Neural cell (in vitro differentiated cells): ENCODE data around the gene NRF1. TPM values are rescaled to one million over a fixed set of nuclear protein-coding genes. Genes with fewer than 3 reads are reported as not detected.

Source experiments
- H2AFZ ChIP-seq: fragments of 200-600, 300-800 bp; sonication (generic), shearing (Covaris generic); 2 replicates; pipeline ENCODE4 v1.6.0; 2014; ENCODE audit warnings: low read depth, mild to moderate bottlenecking, antibody characterized with exemption, low read length, moderate library complexity
- H3F3A ChIP-seq: fragments of 200-600 bp; shearing (Covaris generic); 2 replicates; pipeline ENCODE4 v1.6.1; 2016; ENCODE audit warnings: mild to moderate bottlenecking, moderate library complexity, mixed read lengths, antibody characterized with exemption, low read length; ENCODE audit not compliant: insufficient read depth, poor library complexity, severe bottlenecking
- H3K27ac ChIP-seq: fragments of 200-600, 300-800 bp; sonication (generic), shearing (Covaris generic); 2 replicates; pipeline ENCODE4 v1.5.1; 2014; ENCODE audit warnings: mild to moderate bottlenecking, low read length, moderate library complexity
- H3K27me3 ChIP-seq: fragments of 300-800, 200-600 bp; sonication (generic), shearing (Covaris generic); 2 replicates; pipeline ENCODE4 v1.6.0; 2014; ENCODE audit warnings: mild to moderate bottlenecking, low read depth, low read length, moderate library complexity; ENCODE audit not compliant: insufficient read depth
- H3K36me3 ChIP-seq: fragments of 300-800, 200-600 bp; sonication (generic), shearing (Covaris generic); 2 replicates; pipeline ENCODE4 v1.5.1; 2014; ENCODE audit warnings: mild to moderate bottlenecking, antibody characterized with exemption, low read length, moderate library complexity; ENCODE audit not compliant: insufficient read depth
- H3K4me2 ChIP-seq: fragments of 300-800, 200-600 bp; sonication (generic), shearing (Covaris generic); 2 replicates; pipeline ENCODE4 v1.6.0; 2014; ENCODE audit warnings: mild to moderate bottlenecking, low read length
- H3K4me3 ChIP-seq: fragments of 300-800, 200-600 bp; sonication (generic), shearing (Covaris generic); 2 replicates; pipeline ENCODE4 v1.5.1; 2014; ENCODE audit warnings: mild to moderate bottlenecking, low read length, moderate library complexity
- H3K79me2 ChIP-seq: fragments of 200-600 bp; shearing (Covaris generic); replicated peaks from 2 replicates; pipeline ENCODE4 v1.6.0; 2014; ENCODE audit warnings: mild to moderate bottlenecking, low read length, moderate library complexity; ENCODE audit not compliant: insufficient read depth
- H3K9ac ChIP-seq: fragments of 300-800, 200-600 bp; sonication (generic), shearing (Covaris generic); 2 replicates; pipeline ENCODE4 v1.6.1; 2016; ENCODE audit warnings: mild to moderate bottlenecking, low read length, mixed read lengths
- H3K9me2 ChIP-seq: fragments of 200-600 bp; shearing (Covaris generic); 2 replicates; pipeline ENCODE4 v1.6.1; 2016; ENCODE audit warnings: mild to moderate bottlenecking, low read length, mixed read lengths; ENCODE audit not compliant: insufficient read depth
- H3K9me3 ChIP-seq: fragments of 200-600, 300-800 bp; sonication (generic), shearing (Covaris generic); 2 replicates; pipeline ENCODE4 v1.6.1; 2016; ENCODE audit warnings: mild to moderate bottlenecking, mixed run types, low read length, moderate library complexity, mixed read lengths
- H4K20me1 ChIP-seq: fragments of 200-600 bp; shearing (Covaris generic); 2 replicates; pipeline ENCODE4 v1.6.1; 2016; ENCODE audit warnings: mild to moderate bottlenecking, mixed run types; ENCODE audit not compliant: insufficient read depth
- EP300 ChIP-seq: fragments of 450-650 bp; conservative IDR thresholded peaks from 2 replicates; pipeline ENCODE4 v1.6.1; 2014; ENCODE audit warnings: antibody characterized with exemption, mild to moderate bottlenecking, moderate library complexity; ENCODE audit not compliant: poor library complexity, severe bottlenecking
- EZH2 ChIP-seq: fragments of 200-600, 300-800 bp; shearing (Covaris generic), sonication (generic); IDR thresholded peaks from 2 replicates; pipeline ENCODE4 v1.6.1; 2014; ENCODE audit warnings: antibody characterized with exemption, low read length, borderline replicate concordance, mild to moderate bottlenecking; ENCODE audit not compliant: insufficient read depth, poor library complexity, severe bottlenecking
- MXI1 ChIP-seq: fragments of 450-650 bp; conservative IDR thresholded peaks from 2 replicates; pipeline ENCODE4 v1.6.1; 2014; ENCODE audit warnings: antibody characterized with exemption, mild to moderate bottlenecking; ENCODE audit not compliant: poor library complexity, severe bottlenecking
- POLR2AphosphoS5 ChIP-seq: IDR thresholded peaks from 2 replicates; pipeline ENCODE4 v1.6.1; 2012
- RAD21 ChIP-seq: fragments of 450-650 bp; conservative IDR thresholded peaks from 2 replicates; pipeline ENCODE4 v1.6.1; 2014; ENCODE audit warnings: antibody characterized with exemption, mild to moderate bottlenecking, moderate library complexity
- SMC3 ChIP-seq: fragments of 450-650 bp; conservative IDR thresholded peaks from 2 replicates; pipeline ENCODE4 v1.6.1; 2014; ENCODE audit warnings: antibody characterized with exemption, mild to moderate bottlenecking, moderate library complexity; ENCODE audit not compliant: poor library complexity
- TAF1 ChIP-seq: IDR thresholded peaks from 2 replicates; pipeline ENCODE4 v1.6.1; 2012; ENCODE audit warnings: low read depth
- polyA plus RNA-seq: library from polyadenylated mRNA; depleted of rRNA; stranded (reverse); fragments of >200 nt; gene quantifications from 2 replicates; pipeline ENCODE4 v1.2.3, GENCODE V29; 2014
- TF ChIP-seq, protein P1 (sequence below): IDR thresholded peaks from 2 replicates; pipeline ENCODE4 v1.6.1; 2012; ENCODE audit warnings: borderline replicate concordance
- TF ChIP-seq, protein P2 (sequence below): fragments of 450-650 bp; IDR thresholded peaks from 2 replicates; pipeline ENCODE4 v1.5.1; 2014; ENCODE audit warnings: antibody characterized with exemption, mild to moderate bottlenecking, moderate library complexity; ENCODE audit not compliant: poor library complexity, severe bottlenecking

Gene NRF1
- polyA plus RNA-seq, 1 donor from 2014 or later: 13.2 TPM

DNA sequence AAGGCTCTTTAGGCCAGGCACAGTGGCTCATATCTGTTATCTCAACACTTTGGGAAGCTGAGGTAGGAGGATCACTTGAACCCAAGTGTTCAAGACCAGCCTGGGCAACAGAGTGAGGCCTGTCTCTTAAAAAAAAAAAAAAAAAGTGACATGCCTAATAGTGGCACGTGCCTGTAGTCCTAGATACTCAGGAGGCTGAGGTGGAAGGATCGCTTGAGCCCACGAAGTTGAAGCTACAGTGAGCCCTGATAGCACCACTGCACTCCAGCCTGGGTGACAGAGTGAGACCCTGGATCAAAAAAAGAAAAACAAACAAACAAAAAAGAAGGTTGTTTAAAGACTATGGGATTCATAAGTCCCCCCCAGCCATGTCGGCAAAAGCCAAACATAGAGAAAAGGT lies 42.2 kb upstream of the NRF1 start:
- Histone ChIP-seq H3F3A (no peaks in the 10 kb centered on the region), H3K27me3 (no peaks in the 10 kb centered on the region), H3K36me3 (no peaks in the 10 kb centered on the region), H4K20me1 (no peaks in the 10 kb centered on the region), H3K79me2 (no peaks in the 10 kb centered on the region), H3K9ac (no peak overlapping the region), H3K4me2 (no peak overlapping the region), H3K9me3 (no peaks in the 10 kb centered on the region), H3K9me2 (no peaks in the 10 kb centered on the region), H3K27ac (no peak overlapping the region), H3K4me3 (no peak overlapping the region), H2AFZ (no peak overlapping the region)
- TF ChIP-seq MXI1 (no peak), EP300 (no peak), TAF1 (no peak), EZH2 (no peak), RAD21 (no peak), POLR2AphosphoS5 (no peak), SMC3 (no peak)
- TF ChIP-seq, protein P1, sequence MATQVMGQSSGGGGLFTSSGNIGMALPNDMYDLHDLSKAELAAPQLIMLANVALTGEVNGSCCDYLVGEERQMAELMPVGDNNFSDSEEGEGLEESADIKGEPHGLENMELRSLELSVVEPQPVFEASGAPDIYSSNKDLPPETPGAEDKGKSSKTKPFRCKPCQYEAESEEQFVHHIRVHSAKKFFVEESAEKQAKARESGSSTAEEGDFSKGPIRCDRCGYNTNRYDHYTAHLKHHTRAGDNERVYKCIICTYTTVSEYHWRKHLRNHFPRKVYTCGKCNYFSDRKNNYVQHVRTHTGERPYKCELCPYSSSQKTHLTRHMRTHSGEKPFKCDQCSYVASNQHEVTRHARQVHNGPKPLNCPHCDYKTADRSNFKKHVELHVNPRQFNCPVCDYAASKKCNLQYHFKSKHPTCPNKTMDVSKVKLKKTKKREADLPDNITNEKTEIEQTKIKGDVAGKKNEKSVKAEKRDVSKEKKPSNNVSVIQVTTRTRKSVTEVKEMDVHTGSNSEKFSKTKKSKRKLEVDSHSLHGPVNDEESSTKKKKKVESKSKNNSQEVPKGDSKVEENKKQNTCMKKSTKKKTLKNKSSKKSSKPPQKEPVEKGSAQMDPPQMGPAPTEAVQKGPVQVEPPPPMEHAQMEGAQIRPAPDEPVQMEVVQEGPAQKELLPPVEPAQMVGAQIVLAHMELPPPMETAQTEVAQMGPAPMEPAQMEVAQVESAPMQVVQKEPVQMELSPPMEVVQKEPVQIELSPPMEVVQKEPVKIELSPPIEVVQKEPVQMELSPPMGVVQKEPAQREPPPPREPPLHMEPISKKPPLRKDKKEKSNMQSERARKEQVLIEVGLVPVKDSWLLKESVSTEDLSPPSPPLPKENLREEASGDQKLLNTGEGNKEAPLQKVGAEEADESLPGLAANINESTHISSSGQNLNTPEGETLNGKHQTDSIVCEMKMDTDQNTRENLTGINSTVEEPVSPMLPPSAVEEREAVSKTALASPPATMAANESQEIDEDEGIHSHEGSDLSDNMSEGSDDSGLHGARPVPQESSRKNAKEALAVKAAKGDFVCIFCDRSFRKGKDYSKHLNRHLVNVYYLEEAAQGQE: no peak
- TF ChIP-seq, protein P2, sequence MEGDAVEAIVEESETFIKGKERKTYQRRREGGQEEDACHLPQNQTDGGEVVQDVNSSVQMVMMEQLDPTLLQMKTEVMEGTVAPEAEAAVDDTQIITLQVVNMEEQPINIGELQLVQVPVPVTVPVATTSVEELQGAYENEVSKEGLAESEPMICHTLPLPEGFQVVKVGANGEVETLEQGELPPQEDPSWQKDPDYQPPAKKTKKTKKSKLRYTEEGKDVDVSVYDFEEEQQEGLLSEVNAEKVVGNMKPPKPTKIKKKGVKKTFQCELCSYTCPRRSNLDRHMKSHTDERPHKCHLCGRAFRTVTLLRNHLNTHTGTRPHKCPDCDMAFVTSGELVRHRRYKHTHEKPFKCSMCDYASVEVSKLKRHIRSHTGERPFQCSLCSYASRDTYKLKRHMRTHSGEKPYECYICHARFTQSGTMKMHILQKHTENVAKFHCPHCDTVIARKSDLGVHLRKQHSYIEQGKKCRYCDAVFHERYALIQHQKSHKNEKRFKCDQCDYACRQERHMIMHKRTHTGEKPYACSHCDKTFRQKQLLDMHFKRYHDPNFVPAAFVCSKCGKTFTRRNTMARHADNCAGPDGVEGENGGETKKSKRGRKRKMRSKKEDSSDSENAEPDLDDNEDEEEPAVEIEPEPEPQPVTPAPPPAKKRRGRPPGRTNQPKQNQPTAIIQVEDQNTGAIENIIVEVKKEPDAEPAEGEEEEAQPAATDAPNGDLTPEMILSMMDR: no peak

DNA sequence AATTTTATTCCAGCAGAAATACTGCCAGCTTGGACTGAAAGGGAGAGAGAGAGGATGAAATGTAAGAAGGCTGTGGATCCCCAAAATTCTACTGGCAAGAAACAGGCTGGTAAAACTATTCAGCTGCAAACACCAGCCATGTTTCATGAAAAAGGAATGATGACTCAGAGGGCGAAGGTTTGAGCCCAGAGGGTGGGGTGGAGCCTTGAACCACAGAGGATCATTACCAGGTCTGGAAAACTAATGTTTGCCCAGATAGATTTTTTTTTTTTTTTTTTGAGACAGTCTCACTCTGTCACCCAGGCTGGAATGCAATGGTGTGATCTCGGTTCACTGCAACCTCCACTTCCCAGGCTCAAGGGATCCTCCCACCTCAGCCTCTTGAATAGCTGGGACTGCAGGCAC lies 41.7 kb upstream of the NRF1 start:
- Histone ChIP-seq H3K27me3 (no peaks in the 10 kb centered on the region), H4K20me1 (no peaks in the 10 kb centered on the region), H3F3A (no peaks in the 10 kb centered on the region), H3K36me3 (no peaks in the 10 kb centered on the region), H3K9me2 (no peaks in the 10 kb centered on the region), H3K79me2 (no peaks in the 10 kb centered on the region), H3K9ac (no peak overlapping the region), H3K4me3 (no peak overlapping the region), H3K4me2 (no peak overlapping the region), H2AFZ (no peak overlapping the region), H3K27ac (no peak overlapping the region), H3K9me3 (no peaks in the 10 kb centered on the region)
- TF ChIP-seq EZH2 (no peak), POLR2AphosphoS5 (no peak), SMC3 (no peak), MXI1 (no peak), TAF1 (no peak), EP300 (no peak), RAD21 (no peak)
- TF ChIP-seq, protein P2: no peak
- TF ChIP-seq, protein P1: no peak
